ENCODE data around the gene KRTAP10-9. TPM values are rescaled to one million over a fixed set of nuclear protein-coding genes. Genes with fewer than 3 reads are reported as not detected.

Gene KRTAP10-9
- total RNA-seq, 4 donors from 2014 or later, result not detected

- Histone ChIP-seq H3K27me3 (peaks cover 18 to 42% (median 19%) of the 10 kb centered on the region in 3 donors), H3K27ac (no peak within 1 kb of the TSS), H3K4me1 (no peaks in the 10 kb centered on the region), H3K36me3 (no peaks in the 10 kb centered on the region), H3K9me3 (no peaks in the 10 kb centered on the region), H3K4me3 (no peak within 1 kb of the TSS)
- ATAC-seq, result no peak
- intact Hi-C loops (cut with DNase I; ENCODE audit: low total_unique reads), result no loop called here
- DNase-seq, result no peak
- TF ChIP-seq CTCF (IDR thresholded peaks at IDR 0.05 in 4 of 5, conservative IDR thresholded peaks at IDR 0.05 in 1 of 5) (no peak), POLR2A (IDR thresholded peaks at IDR 0.05) (no peak)
- in situ Hi-C loops (cut with MboI; ENCODE audit: low sequenced_read_pairs in 4 of 4), result no loop called here
Observed at GRCh38 chr21:44592446-44593311, 34.2 kb upstream of the KRTAP10-9 start, which contains the start of gene KRTAP10-6. KRTAP10-6 (minus strand) TSS chr21:44592505; CDS start chr21:44592484, 21 bp downstream.

- in situ Hi-C loops (cut with MboI; ENCODE audit: low sequenced_read_pairs in 4 of 4) (no loop called here), intact Hi-C loops (cut with DNase I; ENCODE audit: low total_unique reads) (no loop called here)
- DNase-seq, result no peak
- no peak for TF ChIP-seq POLR2A (IDR thresholded peaks at IDR 0.05)
- no peak for TF ChIP-seq CTCF (IDR thresholded peaks at IDR 0.05 in 4 of 5, conservative IDR thresholded peaks at IDR 0.05 in 1 of 5)
- no peaks in the 10 kb centered on the region for H3K4me1 ChIP-seq
- no peak for ATAC-seq
- H3K36me3 ChIP-seq, result no peaks in the 10 kb centered on the region
- no peaks in the 10 kb centered on the region for H3K9me3 ChIP-seq
- no peak overlapping the region for H3K4me3 ChIP-seq
- H3K27ac ChIP-seq, result no peak overlapping the region
- H3K27me3 ChIP-seq, result peaks cover 19 to 47% (median 26%) of the 10 kb centered on the region in 3 donors
Observed at GRCh38 chr21:44593598-44594405, 33.1 kb upstream of the KRTAP10-9 start.

- H3K4me1 ChIP-seq, result no peaks in the 10 kb centered on the region
- H3K9me3 ChIP-seq, result no peaks in the 10 kb centered on the region
- intact Hi-C loops (cut with DNase I; ENCODE audit: low total_unique reads), result no loop called here
- no peak for DNase-seq
- H3K4me3 ChIP-seq, result no peak overlapping the region
- no peak for ATAC-seq
- H3K36me3 ChIP-seq, result no peaks in the 10 kb centered on the region
- no peak overlapping the region for H3K27ac ChIP-seq
- TF ChIP-seq POLR2A (IDR thresholded peaks at IDR 0.05) (no peak), CTCF (IDR thresholded peaks at IDR 0.05 in 4 of 5, conservative IDR thresholded peaks at IDR 0.05 in 1 of 5) (no peak)
- in situ Hi-C loops (cut with MboI; ENCODE audit: low sequenced_read_pairs in 4 of 4), result no loop called here
- H3K27me3 ChIP-seq, result peaks cover 22 to 48% (median 28%) of the 10 kb centered on the region in 3 donors
Observed at GRCh38 chr21:44594406-44594916, 32.4 kb upstream of the KRTAP10-9 start.

GRCh38 chr21:44595524-44595923 is 31.4 kb upstream of the KRTAP10-9 start:
- H3K4me1 ChIP-seq, result no peaks in the 10 kb centered on the region
- no peaks in the 10 kb centered on the region for H3K9me3 ChIP-seq
- intact Hi-C loops (cut with DNase I; ENCODE audit: low total_unique reads), result no loop called here
- no peak for DNase-seq
- TF ChIP-seq CTCF (IDR thresholded peaks at IDR 0.05 in 4 of 5, conservative IDR thresholded peaks at IDR 0.05 in 1 of 5) (no peak), POLR2A (IDR thresholded peaks at IDR 0.05) (no peak)
- no peak overlapping the region for H3K27ac ChIP-seq
- H3K36me3 ChIP-seq, result no peaks in the 10 kb centered on the region
- no peak overlapping the region for H3K4me3 ChIP-seq
- peaks cover 25 to 49% (median 35%) of the 10 kb centered on the region in 3 donors for H3K27me3 ChIP-seq
- no peak for ATAC-seq
- in situ Hi-C loops (cut with MboI; ENCODE audit: low sequenced_read_pairs in 4 of 4), result no loop called here
